ENCODE data around the gene MINDY2. TPM values are rescaled to one million over a fixed set of nuclear protein-coding genes. Genes with fewer than 3 reads are reported as not detected.

Gene MINDY2
- total RNA-seq, 1 donor: 19.9 TPM

GRCh38 chr15:58865425-58865880 lies 94.4 kb downstream of the MINDY2 start:
- no peaks in the 10 kb centered on the region for H3K4me1 ChIP-seq (ENCODE audit: insufficient read depth, low read length)
- DNase-seq (ENCODE audit: insufficient read length, low spot score, missing footprints): peak; percentile 62
- no peaks in the 10 kb centered on the region for H4K20me1 ChIP-seq (ENCODE audit: insufficient read depth, low read length)
- H3K4me2 ChIP-seq (ENCODE audit: insufficient read depth, low read length): no peak overlapping the region
- H3K79me2 ChIP-seq (ENCODE audit: insufficient read depth, low read length): no peaks in the 10 kb centered on the region
- TF ChIP-seq CTCF (IDR thresholded peaks at IDR 0.05; ENCODE audit: extremely low read depth, low read depth, low read length): no peak
- no peaks in the 10 kb centered on the region for H3K36me3 ChIP-seq (ENCODE audit: insufficient read depth, low read length)
- H3K4me3 ChIP-seq (ENCODE audit: insufficient read depth, low read length): no peak overlapping the region
- H3K9me3 ChIP-seq (ENCODE audit: low read depth, low read length): no peaks in the 10 kb centered on the region
- no peaks in the 10 kb centered on the region for H3K27me3 ChIP-seq (ENCODE audit: insufficient read depth, low read length)
- H3K27ac ChIP-seq (ENCODE audit: low read depth, low read length): no peak overlapping the region
- no peak overlapping the region for H2AFZ ChIP-seq (ENCODE audit: low read length)

- H4K20me1 ChIP-seq (ENCODE audit: insufficient read depth, low read length): no peaks in the 10 kb centered on the region
- no peak overlapping the region for H3K4me3 ChIP-seq (ENCODE audit: insufficient read depth, low read length)
- no peak overlapping the region for H3K4me2 ChIP-seq (ENCODE audit: insufficient read depth, low read length)
- no peaks in the 10 kb centered on the region for H3K79me2 ChIP-seq (ENCODE audit: insufficient read depth, low read length)
- no peaks in the 10 kb centered on the region for H3K27me3 ChIP-seq (ENCODE audit: insufficient read depth, low read length)
- H2AFZ ChIP-seq (ENCODE audit: low read length): no peak overlapping the region
- H3K36me3 ChIP-seq (ENCODE audit: insufficient read depth, low read length): no peaks in the 10 kb centered on the region
- peaks cover 3% of the 10 kb centered on the region for H3K4me1 ChIP-seq (ENCODE audit: insufficient read depth, low read length)
- DNase-seq (ENCODE audit: insufficient read length, low spot score, missing footprints): no peak
- no peaks in the 10 kb centered on the region for H3K9me3 ChIP-seq (ENCODE audit: low read depth, low read length)
- no peak overlapping the region for H3K27ac ChIP-seq (ENCODE audit: low read depth, low read length)
- no peak for TF ChIP-seq CTCF (IDR thresholded peaks at IDR 0.05; ENCODE audit: extremely low read depth, low read depth, low read length)
These were observed 96.8 kb downstream of the MINDY2 start for GRCh38 chr15:58867926-58868325.

- Histone ChIP-seq H3K27ac (ENCODE audit: low read depth, low read length) (no peak overlapping the region), H3K9me3 (ENCODE audit: low read depth, low read length) (no peaks in the 10 kb centered on the region), H2AFZ (ENCODE audit: low read length) (no peak overlapping the region), H3K4me1 (ENCODE audit: insufficient read depth, low read length) (peaks cover 10% of the 10 kb centered on the region), H3K36me3 (ENCODE audit: insufficient read depth, low read length) (no peaks in the 10 kb centered on the region), H4K20me1 (ENCODE audit: insufficient read depth, low read length) (no peaks in the 10 kb centered on the region), H3K4me2 (ENCODE audit: insufficient read depth, low read length) (no peak overlapping the region), H3K27me3 (ENCODE audit: insufficient read depth, low read length) (no peaks in the 10 kb centered on the region), H3K79me2 (ENCODE audit: insufficient read depth, low read length) (no peaks in the 10 kb centered on the region), H3K4me3 (ENCODE audit: insufficient read depth, low read length) (no peak overlapping the region)
- TF ChIP-seq CTCF (IDR thresholded peaks at IDR 0.05; ENCODE audit: extremely low read depth, low read depth, low read length): no peak
- DNase-seq (ENCODE audit: insufficient read length, low spot score, missing footprints): no peak
These were observed 99.3 kb downstream of the MINDY2 start for GRCh38 chr15:58870451-58870850.

- no peak for TF ChIP-seq CTCF (IDR thresholded peaks at IDR 0.05; ENCODE audit: extremely low read depth, low read depth, low read length)
- DNase-seq (ENCODE audit: insufficient read length, low spot score, missing footprints): peak; percentile 86
- Histone ChIP-seq H3K9me3 (ENCODE audit: low read depth, low read length) (no peaks in the 10 kb centered on the region), H3K79me2 (ENCODE audit: insufficient read depth, low read length) (no peaks in the 10 kb centered on the region), H3K36me3 (ENCODE audit: insufficient read depth, low read length) (peaks cover 6% of the 10 kb centered on the region), H2AFZ (ENCODE audit: low read length) (no peak overlapping the region), H3K27ac (ENCODE audit: low read depth, low read length) (no peak overlapping the region), H3K4me1 (ENCODE audit: insufficient read depth, low read length) (peaks cover 13% of the 10 kb centered on the region), H3K27me3 (ENCODE audit: insufficient read depth, low read length) (no peaks in the 10 kb centered on the region), H3K4me2 (ENCODE audit: insufficient read depth, low read length) (peak overlapping the region; percentile 71), H3K4me3 (ENCODE audit: insufficient read depth, low read length) (no peak overlapping the region), H4K20me1 (ENCODE audit: insufficient read depth, low read length) (no peaks in the 10 kb centered on the region)
These were observed 102.2 kb downstream of the MINDY2 start for GRCh38 chr15:58873267-58873666.
